HEK293T (cell line): Measurements from ENCODE around the gene THOC5.

Experiments used
- CTCF ChIA-PET: fragments of 350-600 bp; formaldehyde crosslinking; extraction: SDS; loops from one replicate; lab custom pipeline; 2021; ENCODE audit warnings: antibody characterized with exemption, inconsistent platforms; lab: Yijun Ruan, JAX
- POLR2A ChIA-PET: fragments of 350-600 bp; formaldehyde crosslinking; extraction: SDS; loops from one replicate; lab custom pipeline; 2020; ENCODE audit warnings: antibody characterized with exemption, inconsistent platforms; lab: Yijun Ruan, JAX
- DNase-seq: peaks from one replicate; pipeline ENCODE4 v3.0.0; 2012; ENCODE audit warnings: mixed read lengths; ENCODE audit errors: extremely low spot score
- ARNT ChIP-seq: fragments of 450-650 bp; IDR thresholded peaks from 2 replicates; pipeline ENCODE4 v1.6.1; 2017; ENCODE audit warnings: mild to moderate bottlenecking
- BHLHE40 ChIP-seq: fragments of 450-650 bp; IDR thresholded peaks from 2 replicates; pipeline ENCODE4 v1.6.1; 2016; ENCODE audit warnings: mild to moderate bottlenecking, moderate library complexity, borderline replicate concordance
- CTBP1 ChIP-seq: fragments of 450-650 bp; IDR thresholded peaks from 2 replicates; pipeline ENCODE4 v1.6.1; 2016; ENCODE audit warnings: borderline replicate concordance
- ELF4 ChIP-seq: fragments of 450-650 bp; IDR thresholded peaks from 2 replicates; pipeline ENCODE4 v1.6.1; 2017; ENCODE audit warnings: antibody characterized with exemption
- FOXA1 ChIP-seq: fragments of 450-650 bp; IDR thresholded peaks from 2 replicates; pipeline ENCODE4 v1.6.1; 2016; ENCODE audit warnings: mild to moderate bottlenecking
- FOXK2 ChIP-seq: fragments of 450-650 bp; IDR thresholded peaks from 2 replicates; pipeline ENCODE4 v1.6.1; 2016; ENCODE audit warnings: mild to moderate bottlenecking
- FOXM1 ChIP-seq: fragments of 450-650 bp; IDR thresholded peaks from 2 replicates; pipeline ENCODE4 v1.6.1; 2017; ENCODE audit warnings: mild to moderate bottlenecking, borderline replicate concordance
- HDGF ChIP-seq: fragments of 450-650 bp; IDR thresholded peaks from 2 replicates; pipeline ENCODE4 v1.6.1; 2017; ENCODE audit warnings: antibody characterized with exemption, borderline replicate concordance
- L3MBTL2 ChIP-seq: fragments of 450-650 bp; conservative IDR thresholded peaks from 2 replicates; pipeline ENCODE4 v1.6.1; 2016; ENCODE audit warnings: mild to moderate bottlenecking
- LEF1 ChIP-seq: fragments of 450-650 bp; IDR thresholded peaks from 2 replicates; pipeline ENCODE4 v1.6.1; 2017; ENCODE audit warnings: mild to moderate bottlenecking, borderline replicate concordance
- NFRKB ChIP-seq: fragments of 450-650 bp; IDR thresholded peaks from 2 replicates; pipeline ENCODE4 v1.6.1; 2016; ENCODE audit warnings: mild to moderate bottlenecking, moderate library complexity
- PKNOX1 ChIP-seq: fragments of 450-650 bp; IDR thresholded peaks from 2 replicates; pipeline ENCODE4 v1.6.1; 2016
- SP1 ChIP-seq: fragments of 450-650 bp; IDR thresholded peaks from 2 replicates; pipeline ENCODE4 v1.6.1; 2017
- SUZ12 ChIP-seq: fragments of 450-650 bp; IDR thresholded peaks from 2 replicates; pipeline ENCODE4 v1.6.1; 2016; ENCODE audit warnings: mild to moderate bottlenecking
- TARDBP ChIP-seq: fragments of 450-650 bp; IDR thresholded peaks from 2 replicates; pipeline ENCODE4 v1.6.1; 2016
- ZNF384 ChIP-seq: fragments of 450-650 bp; IDR thresholded peaks from 2 replicates; pipeline ENCODE4 v1.6.1; 2016

Gene THOC5

GRCh38 chr22:29485448-29485847 lies 68.1 kb downstream of the THOC5 start:
- ChIA-PET CTCF (interaction anchor here (1.9 kb wide), 1 partner anchor 14 kb away, joined by 6 read pairs; no protein-coding TSS in a partner anchor), POLR2A (no interaction called here)
- TF ChIP-seq BHLHE40 (no peak), LEF1 (no peak), L3MBTL2 (no peak)
- DNase-seq = no peak

DNA sequence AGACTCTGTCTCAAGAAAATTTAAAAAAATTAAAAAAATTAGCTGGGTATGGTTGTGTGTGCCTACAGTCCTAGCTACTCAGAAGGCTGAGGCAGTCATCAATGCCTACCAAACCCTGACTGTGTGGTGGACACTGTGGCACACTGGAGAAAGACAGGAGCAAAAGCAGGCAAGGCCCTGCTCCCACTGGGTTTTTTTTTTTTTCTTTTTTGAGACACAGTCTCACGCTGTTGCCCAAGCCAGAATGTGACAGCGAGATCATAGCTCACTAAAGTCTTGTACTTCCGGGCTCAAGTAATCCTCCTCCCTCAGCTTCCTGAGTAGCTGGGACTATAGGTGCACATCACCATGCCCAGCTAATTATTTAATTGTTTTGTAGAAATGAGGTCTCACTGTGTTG lies 68.9 kb downstream of the THOC5 start:
- TF ChIP-seq FOXM1 = no peak
- TF ChIP-seq L3MBTL2 = no peak
- no peak for DNase-seq
- ChIA-PET POLR2A (no interaction called here), CTCF (interaction anchor here (0.6 to 1.9 kb wide), 2 partner anchors 14 to 397 kb away, joined by 4 to 6 read pairs; no protein-coding TSS in a partner anchor)

- POLR2A ChIA-PET = no interaction called here
- CTCF ChIA-PET = interaction anchor here (0.7 kb wide), 1 partner anchor 12 kb away, joined by 4 read pairs; no protein-coding TSS in a partner anchor
- no peak for DNase-seq
- TF ChIP-seq HDGF (no peak), L3MBTL2 (no peak), FOXM1 (no peak), NFRKB (no peak), FOXK2 (no peak), SUZ12 (no peak), TARDBP (no peak), FOXA1 (no peak), ELF4 (no peak), ARNT (no peak), SP1 (no peak), ZNF384 (no peak), CTBP1 (no peak), LEF1 (no peak), PKNOX1 (no peak)
Observed at GRCh38 chr22:29483254-29483653, 70.3 kb downstream of the THOC5 start.

- ChIA-PET CTCF (interaction anchor here (0.9 kb wide), 2 partner anchors 12 to 45 kb away, joined by 4 to 8 read pairs; no protein-coding TSS in a partner anchor), POLR2A (interaction anchor here (1.2 to 1.4 kb wide), 2 partner anchors 15 to 71 kb away, joined by 3 to 4 read pairs; partner anchors contain the start of gene THOC5)
- no peak for DNase-seq
- no peak for TF ChIP-seq BHLHE40
- TF ChIP-seq PKNOX1 = no peak
Observed at GRCh38 chr22:29482726-29483125, 70.8 kb downstream of the THOC5 start.

GRCh38 chr22:29482253-29482652 lies 71.3 kb downstream of the THOC5 start:
- ChIA-PET CTCF (interaction anchor here (0.9 kb wide), 2 partner anchors 11 to 45 kb away, joined by 4 to 8 read pairs; no protein-coding TSS in a partner anchor), POLR2A (interaction anchor here (1.2 to 1.4 kb wide), 2 partner anchors 15 to 71 kb away, joined by 3 to 4 read pairs; partner anchors contain the start of gene THOC5)
- TF ChIP-seq FOXA1 (no peak), HDGF (no peak), CTBP1 (no peak), NFRKB (no peak), PKNOX1 (no peak), SP1 (no peak), SUZ12 (no peak), FOXK2 (no peak)
- DNase-seq = no peak

DNA sequence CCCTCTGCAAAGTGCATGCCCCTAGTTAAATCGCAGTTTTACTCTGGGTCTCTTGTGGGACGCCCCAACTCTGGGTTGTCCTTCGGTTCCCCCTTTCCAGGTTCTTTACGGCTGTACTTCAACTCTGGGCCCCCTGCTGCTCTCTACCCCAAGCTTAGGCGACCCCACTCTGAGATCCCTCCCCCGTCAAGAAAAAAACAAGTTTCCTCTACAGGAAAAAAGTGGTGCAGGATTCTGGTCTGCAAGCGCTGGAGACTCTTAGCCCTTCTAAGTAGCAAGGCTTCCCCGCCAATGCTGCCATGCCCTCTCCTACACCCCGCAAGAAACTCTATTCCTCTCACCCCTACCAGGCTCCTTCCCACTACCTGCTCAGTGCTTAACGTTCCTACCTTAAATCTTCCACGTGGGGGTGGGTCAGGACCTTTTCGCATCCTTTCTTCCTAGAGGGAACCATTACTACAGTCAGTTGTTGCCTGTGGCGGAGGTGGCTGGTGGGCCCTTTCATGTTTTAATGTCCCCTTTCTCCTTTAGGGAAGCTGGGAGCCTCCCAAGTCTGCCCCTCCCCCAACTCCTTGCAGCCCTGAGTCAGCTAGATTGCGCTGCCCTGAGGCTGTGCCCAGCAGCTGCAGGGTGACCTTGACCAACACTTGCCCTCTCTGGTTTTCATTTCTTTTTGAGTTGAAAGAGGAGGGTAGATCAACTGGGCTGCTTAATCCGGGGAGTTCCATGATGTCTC lies 72.1 kb downstream of the THOC5 start:
- no peak for TF ChIP-seq TARDBP
- ChIA-PET POLR2A (interaction anchor here (1.2 to 1.8 kb wide), 3 partner anchors 16 to 72 kb away, joined by 3 to 5 read pairs (median 4); partner anchors contain the start of gene THOC5), CTCF (interaction anchor here (0.8 to 0.9 kb wide), 2 partner anchors 11 to 15 kb away, joined by 3 to 8 read pairs; no protein-coding TSS in a partner anchor)
- DNase-seq = no peak
